ENCODE results near the gene HOMER3.
A peak's percentile ranks its signal among the peaks of the same experiment; 100 is the strongest.
"Not testable (repeated sequence)": the region's sequence is repeated elsewhere in the genome, so short reads cannot be mapped to it uniquely, and the experiment has no call there.

Gene HOMER3

DNA sequence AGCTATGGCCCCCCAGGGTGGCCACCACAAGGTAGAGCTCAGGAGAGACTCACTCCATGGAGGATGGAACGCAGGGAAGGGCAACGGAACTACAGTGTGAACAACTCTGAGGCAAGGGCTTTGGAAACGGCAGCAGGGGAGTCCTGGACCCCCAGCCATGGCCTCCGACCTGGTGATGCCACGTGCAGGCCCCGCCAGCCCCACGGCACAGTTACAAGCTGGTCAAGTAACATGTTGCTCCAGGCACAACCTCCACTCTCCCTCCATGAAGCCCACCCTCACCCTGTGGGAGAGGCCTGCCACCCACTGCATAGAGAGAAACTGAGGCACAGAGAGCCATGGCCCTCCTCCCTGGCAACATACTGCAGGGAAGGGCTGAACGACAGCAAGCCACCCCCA, 36.0 kb downstream of the HOMER3 start:
- no peak overlapping the region for H3K27ac Mint-ChIP-seq
- no peaks in the 10 kb centered on the region for H3K4me1 Mint-ChIP-seq (ENCODE audit: low read depth)
- no peaks in the 10 kb centered on the region for H3K9me3 Mint-ChIP-seq
- peaks cover 77% of the 10 kb centered on the region for H3K36me3 Mint-ChIP-seq (ENCODE audit: low read depth)
- no peak overlapping the region for H3K4me3 Mint-ChIP-seq
- no peaks in the 10 kb centered on the region for H3K27me3 Mint-ChIP-seq
- DNase-seq, result no peak

DNA sequence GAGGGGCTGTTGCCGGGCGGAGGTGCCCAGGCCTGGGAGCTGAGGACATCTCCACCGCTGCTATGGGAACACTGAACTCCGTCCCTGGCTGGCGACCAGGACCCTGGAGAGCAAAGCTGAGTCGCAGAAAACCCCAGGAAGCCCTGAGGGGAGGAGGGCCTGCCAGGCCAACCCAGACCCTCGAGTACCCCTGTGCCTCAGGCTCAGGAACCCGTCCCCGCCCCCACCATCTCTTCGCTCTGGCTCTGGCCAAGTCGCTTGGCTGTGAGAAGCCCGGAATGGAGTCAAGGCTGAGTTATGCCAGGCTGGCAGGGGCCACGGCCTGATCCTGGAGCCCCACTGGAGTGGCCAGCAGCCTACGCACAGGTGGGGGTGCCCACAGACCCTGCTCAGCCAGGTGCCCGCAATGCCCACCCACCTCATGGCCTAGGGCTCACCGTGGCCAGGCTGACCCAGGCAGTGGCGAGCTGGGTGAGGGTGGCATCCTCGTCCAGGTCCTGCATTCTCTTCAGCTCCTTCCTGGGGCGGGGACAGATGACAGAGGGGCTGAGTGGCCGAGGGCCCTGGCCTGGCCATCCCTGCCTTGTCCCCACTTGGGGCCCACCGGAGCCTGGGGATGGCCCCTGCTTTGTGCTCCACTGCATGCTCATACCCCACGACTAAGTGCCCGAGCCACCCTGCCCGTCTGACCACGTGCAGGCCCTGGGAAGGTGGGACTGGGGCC, 36.5 kb downstream of the HOMER3 start:
- H3K27me3 Mint-ChIP-seq, result no peaks in the 10 kb centered on the region
- no peaks in the 10 kb centered on the region for H3K9me3 Mint-ChIP-seq

DNA sequence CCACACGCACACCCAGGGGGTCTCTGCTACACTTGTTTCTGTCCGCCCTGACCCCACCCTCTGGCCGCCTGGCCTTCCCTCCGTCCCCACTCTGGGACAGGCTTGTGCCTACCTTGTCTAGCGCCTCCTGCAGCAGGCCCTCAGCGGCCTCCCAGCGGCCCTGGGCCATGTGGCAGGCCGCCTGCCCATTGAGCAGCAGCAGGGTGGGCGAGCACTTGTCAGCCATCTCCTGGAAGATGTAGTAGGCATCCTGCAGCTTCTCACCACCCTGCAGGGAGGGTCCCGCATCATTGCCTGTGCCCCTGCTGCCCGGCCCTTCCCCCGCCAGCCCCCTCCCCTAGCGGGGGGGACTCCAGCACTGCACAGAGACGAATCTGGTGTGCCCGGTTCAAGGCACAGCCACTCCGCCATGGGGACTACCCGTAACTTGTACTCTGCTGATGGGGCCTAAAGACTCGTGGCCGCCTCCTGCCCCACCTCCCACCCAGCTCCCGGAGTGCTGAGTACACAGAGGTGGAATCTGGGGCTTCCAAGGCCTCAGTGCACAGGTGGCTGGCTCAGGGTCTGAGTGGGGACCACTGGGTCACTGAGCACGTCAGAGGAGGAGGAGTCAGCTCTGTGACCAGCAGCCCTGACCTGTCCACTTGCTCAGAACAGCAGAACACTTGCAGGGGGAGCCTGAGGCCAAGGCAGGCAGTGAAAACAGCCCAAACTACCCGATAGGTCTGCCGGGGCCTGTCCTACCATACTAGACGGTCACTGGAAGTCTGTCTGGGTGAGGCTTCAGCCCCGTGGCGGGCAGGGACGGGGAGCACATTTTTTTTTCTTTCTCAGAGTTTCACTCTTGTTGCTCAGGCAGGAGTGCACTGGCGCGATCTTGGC, 37.6 kb downstream of the HOMER3 start:
- Mint-ChIP-seq H3K27ac (no peak overlapping the region), H3K4me3 (no peak overlapping the region), H3K9me3 (no peaks in the 10 kb centered on the region), H3K27me3 (no peaks in the 10 kb centered on the region), H3K36me3 (ENCODE audit: low read depth) (peaks cover 79% of the 10 kb centered on the region), H3K4me1 (ENCODE audit: low read depth) (no peaks in the 10 kb centered on the region)
- no peak for DNase-seq

More for the DNA sequence above, 36.5 kb downstream of the HOMER3 start:
- Mint-ChIP-seq H3K27ac (no peak overlapping the region), H3K36me3 (ENCODE audit: low read depth) (peaks cover 77% of the 10 kb centered on the region), H3K4me1 (ENCODE audit: low read depth) (no peaks in the 10 kb centered on the region), H3K4me3 (no peak overlapping the region)
- DNase-seq, result no peak

DNA sequence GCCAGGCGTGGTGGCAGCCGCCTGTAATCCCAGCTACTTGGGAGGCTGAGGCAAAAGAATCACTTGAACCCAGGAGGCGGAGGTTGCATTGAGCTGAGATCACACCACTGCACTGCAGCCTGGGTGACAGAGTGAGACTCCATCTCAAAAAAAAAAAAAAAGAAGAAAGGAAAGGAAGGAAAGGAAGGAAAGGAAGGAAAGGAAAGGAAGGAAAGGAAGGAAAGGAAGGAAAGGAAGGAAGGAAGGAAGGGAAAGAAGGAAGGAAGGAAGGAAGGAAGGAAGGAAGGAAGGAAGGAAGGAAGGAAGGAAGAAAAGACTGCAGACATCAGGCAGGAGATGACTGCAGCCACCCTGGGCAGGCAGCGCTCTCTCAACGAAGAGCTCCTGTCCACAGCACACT, 38.5 kb downstream of the HOMER3 start:
- not testable (repeated sequence) for H3K4me3 Mint-ChIP-seq; H3K27me3 Mint-ChIP-seq; H3K27ac Mint-ChIP-seq; DNase-seq; H3K4me1 Mint-ChIP-seq (ENCODE audit: low read depth); H3K9me3 Mint-ChIP-seq
- peaks cover 72% of the 10 kb centered on the region for H3K36me3 Mint-ChIP-seq (ENCODE audit: low read depth)

DNA sequence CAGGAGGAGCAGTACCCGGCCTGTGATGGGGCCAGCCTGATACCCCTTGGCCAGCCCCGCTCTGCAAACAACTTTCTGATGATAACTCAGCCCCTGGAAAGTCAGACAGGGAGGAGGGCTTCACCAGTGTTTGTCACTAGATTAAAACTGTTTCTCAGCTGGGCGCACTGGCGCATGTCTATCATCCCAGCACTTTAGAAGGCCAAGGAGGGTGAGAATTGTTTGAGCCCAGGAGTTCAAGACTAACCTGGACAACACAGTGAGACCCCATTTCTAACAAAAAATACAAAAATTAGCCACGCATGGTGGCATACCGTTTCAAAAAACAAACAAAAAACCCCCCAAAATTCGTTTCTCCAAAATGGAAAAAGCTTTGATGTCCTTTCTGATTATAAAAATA, 39.5 kb downstream of the HOMER3 start:
- no peak overlapping the region for H3K4me3 Mint-ChIP-seq
- no peaks in the 10 kb centered on the region for H3K9me3 Mint-ChIP-seq
- H3K27me3 Mint-ChIP-seq, result peaks cover 13% of the 10 kb centered on the region
- H3K36me3 Mint-ChIP-seq (ENCODE audit: low read depth), result peaks cover 65% of the 10 kb centered on the region
- peaks cover 1% of the 10 kb centered on the region for H3K4me1 Mint-ChIP-seq (ENCODE audit: low read depth)
- no peak overlapping the region for H3K27ac Mint-ChIP-seq
- DNase-seq, result no peak

DNA sequence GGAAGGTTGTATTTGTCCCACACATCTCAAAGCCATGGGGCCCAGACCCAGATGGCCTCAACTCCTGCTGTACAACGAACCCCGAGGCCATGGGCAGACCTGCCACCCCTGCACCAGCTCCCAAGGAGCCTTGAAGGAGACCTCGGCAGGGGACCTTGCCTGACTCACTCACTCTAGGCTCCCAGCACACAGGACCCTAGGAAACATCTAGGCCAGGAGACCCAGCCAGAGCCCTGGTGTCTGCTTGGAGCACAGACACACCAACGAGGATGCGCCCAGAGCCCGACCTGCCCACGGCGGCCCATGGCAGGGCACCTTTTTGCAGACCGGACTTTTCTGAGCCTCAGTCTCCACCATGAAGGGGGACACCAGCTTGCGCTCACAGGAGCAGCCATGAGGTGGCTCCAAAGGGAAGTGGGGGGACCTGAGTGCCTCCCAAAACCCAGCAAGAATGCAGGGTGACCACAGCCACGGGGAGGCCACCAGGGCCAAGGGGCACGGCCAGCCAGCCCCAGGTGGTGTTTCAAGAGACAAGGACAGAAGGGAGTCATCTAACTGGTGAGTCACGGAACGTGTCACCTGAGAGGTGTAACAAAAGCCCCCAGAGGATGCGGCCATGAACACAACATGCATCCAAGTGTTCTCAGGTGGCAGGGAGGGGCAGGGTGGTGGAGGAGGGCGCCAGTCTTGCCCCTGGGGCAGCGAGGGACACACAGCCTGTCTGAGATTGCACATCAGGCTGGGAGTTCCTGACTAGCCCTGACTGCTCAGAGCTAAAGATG, 40.1 kb downstream of the HOMER3 start:
- no peak overlapping the region for H3K4me3 Mint-ChIP-seq
- H3K4me1 Mint-ChIP-seq (ENCODE audit: low read depth), result peaks cover 3% of the 10 kb centered on the region
- no peak for DNase-seq
- peaks cover 61% of the 10 kb centered on the region for H3K36me3 Mint-ChIP-seq (ENCODE audit: low read depth)
- H3K9me3 Mint-ChIP-seq, result no peaks in the 10 kb centered on the region
- H3K27ac Mint-ChIP-seq, result no peak overlapping the region
- H3K27me3 Mint-ChIP-seq, result peaks cover 15% of the 10 kb centered on the region

DNA sequence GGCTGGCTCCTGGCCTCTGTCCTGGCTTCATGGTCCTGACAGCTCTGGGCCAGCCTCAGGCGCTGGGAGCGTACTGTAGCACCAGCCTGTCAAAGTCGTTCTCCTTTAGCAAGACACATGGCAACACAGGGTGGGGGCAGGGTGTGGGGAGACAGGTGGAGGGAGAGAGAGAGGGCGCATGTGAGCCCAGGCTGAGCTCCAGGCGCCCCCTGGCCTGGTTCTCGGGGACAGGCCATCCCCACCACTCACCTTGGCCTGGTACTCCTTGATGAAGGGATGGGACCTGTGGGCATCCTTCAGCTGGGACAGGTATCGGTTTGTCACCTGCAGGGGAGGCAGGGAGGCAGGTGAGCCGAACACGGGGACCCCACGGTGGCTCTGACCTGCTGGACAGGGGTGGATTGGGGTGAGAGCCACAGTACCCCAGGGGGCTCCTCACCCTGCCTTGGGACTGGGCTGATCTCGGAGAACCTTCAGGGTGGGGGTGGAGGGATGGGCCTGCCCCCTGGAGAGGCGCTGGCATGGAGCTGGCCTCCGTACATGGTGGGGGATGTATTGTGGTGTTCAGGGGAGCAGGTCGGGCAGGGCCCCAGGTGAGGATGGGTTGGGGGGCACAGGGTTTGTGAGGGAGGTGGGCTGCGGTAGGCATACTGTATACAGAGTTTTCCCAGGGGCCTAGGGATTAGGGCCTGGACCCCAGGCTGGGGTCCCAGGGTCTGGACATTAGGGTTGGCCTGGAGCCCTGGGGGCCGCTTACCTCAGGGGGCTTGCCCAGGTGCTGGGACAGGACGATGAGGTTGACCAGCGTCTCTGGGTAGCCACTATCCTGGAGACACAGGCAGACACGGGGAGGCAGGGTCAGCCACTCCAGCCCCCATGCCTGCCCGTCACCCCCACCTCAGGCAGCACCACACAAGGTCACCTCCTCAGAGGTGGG, 41.1 kb downstream of the HOMER3 start:
- Mint-ChIP-seq H3K4me1 (ENCODE audit: low read depth) (peaks cover 6% of the 10 kb centered on the region), H3K27me3 (peaks cover 20% of the 10 kb centered on the region), H3K4me3 (no peak overlapping the region), H3K27ac (no peak overlapping the region), H3K36me3 (ENCODE audit: low read depth) (peaks cover 51% of the 10 kb centered on the region), H3K9me3 (no peaks in the 10 kb centered on the region)
- no peak for DNase-seq

DNA sequence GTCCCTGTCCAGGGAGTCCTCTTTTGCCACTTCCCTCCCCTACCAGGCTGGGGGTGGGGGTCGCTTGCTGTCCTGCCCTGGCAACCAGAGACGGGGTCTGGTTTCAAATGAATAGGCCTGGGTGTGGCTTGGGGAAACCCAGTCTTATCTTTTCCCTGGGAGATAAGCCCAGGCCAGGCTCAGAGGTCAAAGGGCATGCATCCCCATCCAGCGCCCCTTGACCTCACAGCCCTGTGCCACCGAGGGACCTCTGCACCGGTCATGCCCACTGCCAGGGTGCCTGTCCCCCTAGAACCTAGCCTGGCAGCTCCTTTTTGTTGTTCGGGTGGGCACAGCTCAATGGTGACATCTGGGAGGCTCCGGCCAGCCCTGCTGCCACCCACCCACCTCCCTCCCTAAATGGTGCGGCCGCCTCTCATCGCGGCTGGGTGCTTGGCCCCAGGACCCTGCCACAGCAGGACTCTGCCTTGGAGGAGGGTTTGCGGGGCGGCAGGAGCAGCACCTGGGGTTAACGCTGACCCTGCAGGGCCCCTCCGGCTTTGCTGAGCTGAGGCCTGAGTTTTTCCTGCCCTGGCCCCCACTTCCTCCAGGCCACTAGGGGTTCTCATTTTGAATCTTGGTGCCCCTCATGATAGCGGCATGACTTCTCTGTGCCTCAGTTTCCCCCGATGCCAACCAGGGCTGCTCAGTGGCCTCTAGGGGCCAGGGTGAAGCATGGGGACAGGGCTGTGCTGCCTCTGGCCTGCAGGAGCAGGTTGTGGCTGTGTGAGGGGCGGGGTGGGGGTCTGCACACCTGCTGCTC, 42.2 kb downstream of the HOMER3 start:
- no peak for DNase-seq
- Mint-ChIP-seq H3K4me3 (no peak overlapping the region), H3K27me3 (peaks cover 27% of the 10 kb centered on the region), H3K9me3 (no peaks in the 10 kb centered on the region), H3K4me1 (ENCODE audit: low read depth) (peaks cover 6% of the 10 kb centered on the region), H3K36me3 (ENCODE audit: low read depth) (peaks cover 40% of the 10 kb centered on the region), H3K27ac (no peak overlapping the region)

DNA sequence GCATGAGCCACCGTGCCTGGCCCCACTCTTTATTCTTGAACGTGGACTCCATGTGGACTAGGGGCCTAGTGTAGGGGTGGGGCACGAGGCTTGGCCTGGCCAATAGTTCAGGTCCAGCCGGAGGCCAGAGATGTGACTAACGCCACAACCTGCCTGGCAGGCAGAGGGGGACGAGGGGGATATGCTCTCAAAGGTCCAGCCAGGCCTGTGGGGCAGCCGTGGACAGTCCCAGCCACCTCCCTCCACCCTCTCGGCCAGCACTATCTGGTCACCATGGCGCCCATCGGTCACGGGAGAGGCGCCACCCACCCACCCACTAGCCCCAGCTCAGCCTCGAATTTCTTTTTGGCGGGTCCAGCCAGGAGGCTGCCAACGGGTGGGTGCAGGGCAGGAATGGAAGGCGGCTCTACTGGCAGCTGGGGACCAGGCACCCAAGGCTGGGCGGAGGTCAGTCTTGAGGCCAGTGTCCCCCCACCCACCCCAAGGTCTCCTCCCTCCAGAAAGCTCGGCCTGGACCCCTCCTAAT, 42.9 kb downstream of the HOMER3 start:
- H3K36me3 Mint-ChIP-seq (ENCODE audit: low read depth), result peaks cover 33% of the 10 kb centered on the region
- peaks cover 6% of the 10 kb centered on the region for H3K4me1 Mint-ChIP-seq (ENCODE audit: low read depth)
- no peak overlapping the region for H3K27ac Mint-ChIP-seq
- no peak overlapping the region for H3K4me3 Mint-ChIP-seq
- H3K27me3 Mint-ChIP-seq, result peaks cover 29% of the 10 kb centered on the region
- DNase-seq, result no peak
- no peaks in the 10 kb centered on the region for H3K9me3 Mint-ChIP-seq

DNA sequence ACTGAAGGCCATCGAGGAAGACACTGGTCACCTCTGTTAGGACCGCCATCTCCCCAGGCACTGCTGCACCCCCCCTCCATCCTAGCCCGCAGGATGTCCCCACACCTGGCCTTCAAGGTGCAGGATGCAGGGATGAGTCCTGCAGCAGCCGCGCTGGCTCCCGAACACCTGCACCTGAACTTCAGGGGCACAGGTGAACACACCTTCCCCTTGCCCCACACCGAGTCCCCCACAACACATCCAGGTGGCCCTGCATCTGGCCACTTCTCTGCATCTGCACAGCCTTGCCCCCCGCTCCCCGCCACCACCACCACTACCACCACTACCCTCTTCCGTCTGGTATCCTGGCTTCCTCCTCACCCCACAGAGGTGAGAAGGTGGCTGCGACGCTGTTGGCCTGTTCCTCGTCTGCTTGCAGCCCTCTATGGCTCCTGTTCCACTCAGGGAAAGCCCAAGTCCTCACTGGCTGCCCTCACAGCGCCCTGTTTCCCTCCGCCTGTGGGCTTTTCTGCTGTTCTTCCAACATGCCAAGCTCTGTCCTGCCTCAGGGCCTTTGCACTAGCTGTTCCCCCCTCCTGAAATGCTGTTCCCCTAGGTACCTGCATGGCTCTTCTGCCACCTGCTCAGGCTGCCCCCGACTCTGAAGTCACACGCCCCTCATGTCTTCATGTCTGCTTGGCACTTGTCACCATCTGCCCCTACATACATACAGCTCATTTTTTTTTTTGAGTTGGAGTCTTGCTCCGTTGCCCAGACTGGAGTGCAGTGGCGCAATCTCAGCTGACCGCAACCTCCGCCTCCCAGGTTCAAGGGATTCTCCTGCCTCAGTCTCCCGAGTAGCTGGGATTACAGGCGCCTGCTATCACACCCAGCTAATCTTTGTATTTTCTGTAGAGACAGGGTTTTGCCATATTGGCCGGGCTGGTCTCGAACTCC, 43.7 kb downstream of the HOMER3 start:
- no peak overlapping the region for H3K4me3 Mint-ChIP-seq
- H3K9me3 Mint-ChIP-seq, result no peaks in the 10 kb centered on the region
- no peak overlapping the region for H3K27ac Mint-ChIP-seq

DNA sequence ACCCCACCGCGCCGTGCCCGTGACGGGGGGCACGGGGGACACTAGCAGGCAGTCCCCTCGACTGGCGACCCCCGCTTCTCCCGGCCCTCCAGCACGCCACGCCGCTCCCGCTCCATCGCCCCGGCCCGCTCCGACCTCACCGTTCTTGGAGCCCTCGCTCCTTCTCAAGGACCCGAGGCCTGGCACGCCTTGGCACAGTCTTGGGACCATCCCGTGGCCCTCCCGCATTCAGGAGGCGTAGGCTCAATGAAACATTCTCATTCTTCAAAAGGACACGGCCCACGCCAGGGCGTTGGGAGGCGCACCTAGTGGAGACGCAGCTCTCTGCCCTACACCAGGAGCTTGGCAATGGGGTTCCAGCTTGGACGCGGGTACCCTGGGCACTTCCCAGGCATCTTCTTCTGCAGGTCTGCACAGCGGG, 44.6 kb downstream of the HOMER3 start:
- Mint-ChIP-seq H3K27me3 (peaks cover 33% of the 10 kb centered on the region), H3K4me3 (peak overlapping the region; percentile 66), H3K27ac (peak overlapping the region; percentile 63), H3K4me1 (ENCODE audit: low read depth) (peaks cover 6% of the 10 kb centered on the region), H3K36me3 (ENCODE audit: low read depth) (peaks cover 28% of the 10 kb centered on the region), H3K9me3 (no peaks in the 10 kb centered on the region)
- no peak for DNase-seq

More for the DNA sequence above, 43.7 kb downstream of the HOMER3 start:
- Mint-ChIP-seq H3K27me3 (peaks cover 33% of the 10 kb centered on the region), H3K36me3 (ENCODE audit: low read depth) (peaks cover 31% of the 10 kb centered on the region), H3K4me1 (ENCODE audit: low read depth) (peaks cover 6% of the 10 kb centered on the region)
- no peak for DNase-seq

DNA sequence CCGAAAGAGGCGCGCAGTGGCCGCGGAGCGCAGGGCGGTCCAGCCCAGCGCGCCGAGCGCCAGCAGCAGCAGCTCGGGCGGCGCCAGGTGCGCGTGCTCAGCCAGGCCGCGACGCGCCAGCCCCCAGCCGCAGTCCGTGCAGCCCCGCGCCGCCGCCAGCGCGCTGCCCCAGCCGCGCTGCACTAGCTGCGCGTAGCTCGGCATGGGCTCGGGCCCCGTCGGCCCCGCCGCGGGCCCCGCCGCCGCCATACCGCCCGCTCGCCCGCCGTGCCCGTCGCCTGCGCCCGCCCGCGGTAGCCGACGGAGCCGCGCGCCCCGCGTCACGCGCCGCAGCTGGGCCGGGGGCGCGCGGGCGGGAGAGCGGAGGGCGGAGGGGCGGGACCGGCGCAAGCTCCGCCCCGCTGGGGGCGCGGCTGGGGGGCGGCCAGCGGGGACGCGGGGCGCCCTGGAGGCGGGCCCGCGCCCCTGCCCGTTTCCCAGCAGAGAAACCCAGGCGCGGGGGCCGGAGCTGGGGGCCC, 45.1 kb downstream of the HOMER3 start, which contains the start of gene CERS1:
TSS of gene CERS1 (minus strand) at position 335 of the 518 bp plus-strand sequence. CDS start at position 249, 86 bp downstream.
- peaks cover 33% of the 10 kb centered on the region for H3K27me3 Mint-ChIP-seq
- H3K27ac Mint-ChIP-seq, result peak within 1 kb of the TSS; percentile 63
- H3K4me1 Mint-ChIP-seq (ENCODE audit: low read depth), result peaks cover 6% of the 10 kb centered on the region
- no peak for DNase-seq
- H3K9me3 Mint-ChIP-seq, result no peaks in the 10 kb centered on the region
- H3K4me3 Mint-ChIP-seq, result peak within 1 kb of the TSS; percentile 67
- peaks cover 22% of the 10 kb centered on the region for H3K36me3 Mint-ChIP-seq (ENCODE audit: low read depth)
